Panc1 (cell line): ENCODE data around the gene PPIL6.

Source experiments
- CTCF ChIP-seq: fragments of 450-650 bp; IDR thresholded peaks from 2 replicates; pipeline ENCODE4 v1.5.1; 2017; ENCODE audit warnings: mild to moderate bottlenecking
- POLR2AphosphoS5 ChIP-seq: IDR thresholded peaks from 2 replicates; pipeline ENCODE4 v1.6.1; 2012; ENCODE audit warnings: mild to moderate bottlenecking, low read depth, low read length, moderate library complexity
- SIN3A ChIP-seq: IDR thresholded peaks from 2 replicates; pipeline ENCODE4 v1.6.1; 2012; ENCODE audit warnings: low read depth, mild to moderate bottlenecking, low read length, moderate library complexity, borderline replicate concordance; ENCODE audit not compliant: insufficient read depth
- TCF7L2 ChIP-seq: IDR thresholded peaks from 2 replicates; pipeline ENCODE4 v1.6.1; 2011; ENCODE audit warnings: mild to moderate bottlenecking, low read depth, low read length, inconsistent platforms
- TF ChIP-seq, protein P1 (sequence below), 2 experiments: IDR thresholded peaks; 2 replicates each; pipeline ENCODE4 v1.6.1; 2011 to 2012; ENCODE audit warnings: low read depth in 2 of 2, control low read depth in 1 of 2, low read length in 1 of 2, mild to moderate bottlenecking in 1 of 2, moderate library complexity in 1 of 2; ENCODE audit not compliant: insufficient read depth in 1 of 2

GRCh38 chr6:109478841-109479624, 38.6 kb upstream of the PPIL6 start:
- TF ChIP-seq CTCF (no peak), SIN3A (no peak), POLR2AphosphoS5 (no peak), TCF7L2 (no peak)
- TF ChIP-seq, protein P1, sequence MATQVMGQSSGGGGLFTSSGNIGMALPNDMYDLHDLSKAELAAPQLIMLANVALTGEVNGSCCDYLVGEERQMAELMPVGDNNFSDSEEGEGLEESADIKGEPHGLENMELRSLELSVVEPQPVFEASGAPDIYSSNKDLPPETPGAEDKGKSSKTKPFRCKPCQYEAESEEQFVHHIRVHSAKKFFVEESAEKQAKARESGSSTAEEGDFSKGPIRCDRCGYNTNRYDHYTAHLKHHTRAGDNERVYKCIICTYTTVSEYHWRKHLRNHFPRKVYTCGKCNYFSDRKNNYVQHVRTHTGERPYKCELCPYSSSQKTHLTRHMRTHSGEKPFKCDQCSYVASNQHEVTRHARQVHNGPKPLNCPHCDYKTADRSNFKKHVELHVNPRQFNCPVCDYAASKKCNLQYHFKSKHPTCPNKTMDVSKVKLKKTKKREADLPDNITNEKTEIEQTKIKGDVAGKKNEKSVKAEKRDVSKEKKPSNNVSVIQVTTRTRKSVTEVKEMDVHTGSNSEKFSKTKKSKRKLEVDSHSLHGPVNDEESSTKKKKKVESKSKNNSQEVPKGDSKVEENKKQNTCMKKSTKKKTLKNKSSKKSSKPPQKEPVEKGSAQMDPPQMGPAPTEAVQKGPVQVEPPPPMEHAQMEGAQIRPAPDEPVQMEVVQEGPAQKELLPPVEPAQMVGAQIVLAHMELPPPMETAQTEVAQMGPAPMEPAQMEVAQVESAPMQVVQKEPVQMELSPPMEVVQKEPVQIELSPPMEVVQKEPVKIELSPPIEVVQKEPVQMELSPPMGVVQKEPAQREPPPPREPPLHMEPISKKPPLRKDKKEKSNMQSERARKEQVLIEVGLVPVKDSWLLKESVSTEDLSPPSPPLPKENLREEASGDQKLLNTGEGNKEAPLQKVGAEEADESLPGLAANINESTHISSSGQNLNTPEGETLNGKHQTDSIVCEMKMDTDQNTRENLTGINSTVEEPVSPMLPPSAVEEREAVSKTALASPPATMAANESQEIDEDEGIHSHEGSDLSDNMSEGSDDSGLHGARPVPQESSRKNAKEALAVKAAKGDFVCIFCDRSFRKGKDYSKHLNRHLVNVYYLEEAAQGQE (IDR thresholded peaks at IDR 0.05; ENCODE audit: insufficient read depth in 1 of 2, low read depth in 2 of 2, low read length in 1 of 2), result no peak
